ENCODE data around the gene ANAPC13.

Gene ANAPC13

DNA sequence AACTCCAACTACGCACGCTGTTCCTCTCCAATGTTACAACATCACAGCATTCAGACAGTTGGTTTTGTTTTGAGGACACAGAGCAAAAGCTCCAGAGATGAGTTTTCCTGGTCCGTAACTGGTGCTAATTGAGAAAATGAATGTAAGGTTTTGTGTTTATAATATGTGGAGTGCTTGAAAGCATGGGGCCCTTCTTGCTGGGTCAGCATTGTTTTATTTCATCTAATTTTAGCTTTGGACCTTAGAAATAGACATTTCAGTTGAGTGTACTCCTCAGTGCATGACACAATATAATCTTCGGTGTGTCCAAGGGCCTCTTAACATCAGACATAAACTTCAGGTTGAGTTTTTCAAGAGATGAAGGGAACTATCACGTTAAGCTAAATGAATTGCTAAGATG is 37.1 kb downstream of the ANAPC13 start:
- DNase-seq: no peak

- no peak for DNase-seq
Measured at GRCh38 chr3:134447351-134447750, 38.4 kb downstream of the ANAPC13 start.

DNA sequence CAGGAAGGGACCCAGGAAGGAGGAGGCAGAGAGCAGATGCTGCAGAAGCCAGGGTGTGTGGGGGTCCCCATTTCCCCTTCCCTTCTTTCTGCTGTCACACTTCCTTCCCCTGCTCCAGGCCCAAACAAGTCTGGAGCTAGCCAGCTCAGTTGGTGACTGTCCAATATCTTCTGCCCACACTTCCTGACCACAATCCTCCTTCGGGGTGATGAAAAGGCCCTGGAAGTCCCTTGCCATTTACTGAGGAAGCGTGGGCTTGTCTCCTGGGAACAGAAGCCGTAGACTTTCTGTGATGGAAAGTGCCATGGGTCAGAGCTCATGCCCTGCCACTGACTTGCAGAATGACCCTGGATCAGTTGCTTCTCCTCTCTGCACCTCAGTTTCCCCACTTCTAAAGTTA is 39.0 kb downstream of the ANAPC13 start:
- DNase-seq: no peak

- peak; percentile 54 for DNase-seq
Measured at GRCh38 chr3:134445636-134446035, 40.1 kb downstream of the ANAPC13 start.

GRCh38 chr3:134445095-134445494 is 40.7 kb downstream of the ANAPC13 start:
- no peak for DNase-seq

- DNase-seq: no peak
Measured at GRCh38 chr3:134441821-134442220, 44.0 kb downstream of the ANAPC13 start.

GRCh38 chr3:134441321-134441720 is 44.5 kb downstream of the ANAPC13 start:
- DNase-seq: no peak

DNA sequence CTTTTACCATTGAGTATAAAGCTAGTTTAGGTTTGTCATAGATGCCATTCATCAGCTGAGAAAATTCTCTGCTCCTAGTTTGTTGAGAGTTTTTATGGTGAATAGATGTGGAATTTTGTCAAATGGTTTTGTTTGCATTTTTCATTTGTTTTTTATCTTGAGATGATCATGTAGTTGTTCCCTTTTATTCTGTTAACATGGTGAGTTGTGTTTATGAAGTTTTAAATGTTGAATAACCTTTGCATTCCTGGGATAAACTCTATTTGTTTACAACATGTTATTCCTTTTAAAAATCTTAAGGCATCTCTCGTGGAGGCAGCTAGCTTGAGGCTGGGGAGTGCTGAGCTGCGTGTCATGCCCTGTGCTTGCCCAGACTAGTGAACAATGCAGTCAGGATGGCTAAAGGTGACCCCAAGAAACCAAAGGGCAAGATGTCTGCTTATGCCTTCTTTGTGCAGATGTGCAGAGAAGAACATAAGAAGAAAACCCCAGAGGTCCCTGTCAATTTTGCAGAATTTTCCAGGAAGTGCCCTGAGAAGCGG is 48.5 kb downstream of the ANAPC13 start:
- no peak for DNase-seq

- DNase-seq: peak; percentile 35
Measured at GRCh38 chr3:134432236-134432635, 53.5 kb downstream of the ANAPC13 start.

GRCh38 chr3:134430950-134431445 is 54.8 kb downstream of the ANAPC13 start:
- DNase-seq: peak; percentile 100

DNA sequence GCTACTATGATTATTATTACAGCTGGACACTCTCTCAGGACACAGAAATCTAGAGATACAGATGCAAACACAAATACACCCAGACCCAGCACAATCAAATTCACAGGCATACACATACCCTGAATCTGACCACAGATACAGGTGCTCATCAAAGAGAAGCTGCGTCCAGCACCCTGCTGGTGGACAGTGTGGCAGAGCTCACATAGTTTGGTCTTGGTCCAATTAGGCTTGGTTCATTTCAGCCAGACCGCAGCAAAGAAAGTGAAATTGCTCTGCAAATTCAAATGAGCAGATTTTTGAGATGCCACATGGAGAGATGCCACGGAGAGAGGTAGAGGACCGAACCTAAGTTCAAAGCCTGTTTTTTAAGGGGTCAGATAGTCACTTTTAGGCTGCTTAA is 55.6 kb downstream of the ANAPC13 start:
- DNase-seq: no peak

GRCh38 chr3:134428401-134428800 is 57.4 kb downstream of the ANAPC13 start:
- no peak for DNase-seq
